OCI-LY1 (cell line): ENCODE measurements around the gene FGGY.

Source experiments
- H2AFZ ChIP-seq: fragments of 200-600 bp; sonication (generic), shearing (Covaris generic); 2 replicates; pipeline ENCODE4 v1.6.0; 2014; ENCODE audit warnings: antibody characterized with exemption, mild to moderate bottlenecking, low read length
- H3F3A ChIP-seq: fragments of 200-600 bp; sonication (generic), shearing (Covaris generic); 2 replicates; pipeline ENCODE4 v1.6.0; 2014; ENCODE audit warnings: mild to moderate bottlenecking, antibody characterized with exemption, low read length, moderate library complexity; ENCODE audit not compliant: insufficient read depth
- H3K27ac ChIP-seq: fragments of 200-600 bp; sonication (generic); 2 replicates; pipeline ENCODE4 v1.5.1; 2014; ENCODE audit warnings: low read length, mixed run types, mild to moderate bottlenecking, low read depth; ENCODE audit not compliant: poor library complexity, severe bottlenecking
- H3K27me3 ChIP-seq: fragments of 200-600 bp; sonication (generic); 2 replicates; pipeline ENCODE4 v1.6.0; 2014; ENCODE audit warnings: antibody characterized with exemption, mild to moderate bottlenecking, low read length, moderate library complexity; ENCODE audit not compliant: insufficient read depth
- H3K36me3 ChIP-seq: fragments of 200-600 bp; sonication (generic); 2 replicates; pipeline ENCODE4 v1.6.1; 2014; ENCODE audit warnings: mild to moderate bottlenecking, antibody characterized with exemption, low read length, moderate library complexity, mixed read lengths; ENCODE audit not compliant: insufficient read depth
- H3K4me1 ChIP-seq: fragments of 200-600 bp; sonication (generic); 2 replicates; pipeline ENCODE4 v1.5.1; 2014; ENCODE audit warnings: mild to moderate bottlenecking, low read length, moderate library complexity; ENCODE audit not compliant: insufficient read depth, severe bottlenecking
- H3K4me2 ChIP-seq: fragments of 200-600 bp; sonication (generic), shearing (Covaris generic); 2 replicates; pipeline ENCODE4 v1.6.1; 2014; ENCODE audit warnings: low read length
- H3K4me3 ChIP-seq: fragments of 200-600 bp; sonication (generic); 2 replicates; pipeline ENCODE4 v1.5.1; 2014; ENCODE audit warnings: low read length, low read depth, mild to moderate bottlenecking, mixed read lengths; ENCODE audit not compliant: poor library complexity, severe bottlenecking
- H3K79me2 ChIP-seq: fragments of 200-600 bp; shearing (Covaris generic); 2 replicates; pipeline ENCODE4 v1.6.1; 2016; ENCODE audit warnings: mixed run types, low read length, mixed read lengths; ENCODE audit not compliant: insufficient read depth
- H3K9ac ChIP-seq: fragments of 200-600 bp; sonication (generic), shearing (Covaris generic); 2 replicates; pipeline ENCODE4 v1.6.1; 2014; ENCODE audit warnings: mild to moderate bottlenecking, low read length, mixed read lengths
- H3K9me2 ChIP-seq: fragments of 200-600 bp; sonication (generic), shearing (Covaris generic); 2 replicates; pipeline ENCODE4 v1.6.1; 2014; ENCODE audit warnings: low read depth, mild to moderate bottlenecking, low read length, mixed read lengths
- H3K9me3 ChIP-seq: fragments of 200-600 bp; shearing (Covaris generic); 2 replicates; pipeline ENCODE4 v1.6.1; 2014; ENCODE audit warnings: low read length, mixed read lengths
- H4K20me1 ChIP-seq: fragments of 200-600 bp; sonication (generic), shearing (Covaris generic); 2 replicates; pipeline ENCODE4 v1.6.0; 2016; ENCODE audit warnings: mild to moderate bottlenecking, low read length; ENCODE audit not compliant: insufficient read depth
- CTCF ChIP-seq: fragments of 200-600 bp; sonication (generic), shearing (Covaris generic); IDR thresholded peaks from 2 replicates; pipeline ENCODE4 v1.5.1; 2017; ENCODE audit warnings: mild to moderate bottlenecking, antibody characterized with exemption, low read length, moderate library complexity, mixed read lengths
- EZH2 ChIP-seq: fragments of 200-600 bp; sonication (generic), shearing (Covaris generic); IDR thresholded peaks from 2 replicates; pipeline ENCODE4 v1.8.0; 2017; ENCODE audit warnings: borderline replicate concordance, mixed run types, mild to moderate bottlenecking, antibody characterized with exemption, low read length, moderate library complexity, mixed read lengths

The FGGY gene

GRCh38 chr1:59427155-59427554 lies 130.3 kb downstream of the FGGY start:
- H3K9ac ChIP-seq = no peak overlapping the region
- H3F3A ChIP-seq = no peaks in the 10 kb centered on the region
- H3K4me2 ChIP-seq = no peak overlapping the region
- H3K4me3 ChIP-seq = no peak overlapping the region
- H3K4me1 ChIP-seq = no peaks in the 10 kb centered on the region
- TF ChIP-seq CTCF (no peak), EZH2 (no peak)
- no peaks in the 10 kb centered on the region for H3K9me3 ChIP-seq
- H3K36me3 ChIP-seq = no peaks in the 10 kb centered on the region
- H3K27me3 ChIP-seq = no peaks in the 10 kb centered on the region
- no peak overlapping the region for H3K27ac ChIP-seq
- H2AFZ ChIP-seq = no peak overlapping the region
- no peaks in the 10 kb centered on the region for H3K79me2 ChIP-seq
- H4K20me1 ChIP-seq = no peaks in the 10 kb centered on the region
- H3K9me2 ChIP-seq = no peaks in the 10 kb centered on the region

- Histone ChIP-seq H3K4me3 (no peak overlapping the region), H3K27ac (no peak overlapping the region), H3K4me2 (no peak overlapping the region)
Observed at GRCh38 chr1:59427784-59428183, 130.9 kb downstream of the FGGY start.

GRCh38 chr1:59428828-59429227 lies 131.9 kb downstream of the FGGY start:
- TF ChIP-seq EZH2 (no peak), CTCF (no peak)
- no peaks in the 10 kb centered on the region for H3K36me3 ChIP-seq
- no peaks in the 10 kb centered on the region for H3K27me3 ChIP-seq
- no peak overlapping the region for H3K4me2 ChIP-seq
- no peaks in the 10 kb centered on the region for H3F3A ChIP-seq
- no peaks in the 10 kb centered on the region for H3K9me2 ChIP-seq
- H3K9ac ChIP-seq = no peak overlapping the region
- H3K4me1 ChIP-seq = no peaks in the 10 kb centered on the region
- no peak overlapping the region for H3K27ac ChIP-seq
- H3K9me3 ChIP-seq = no peaks in the 10 kb centered on the region
- no peak overlapping the region for H3K4me3 ChIP-seq
- H3K79me2 ChIP-seq = no peaks in the 10 kb centered on the region
- H2AFZ ChIP-seq = no peak overlapping the region
- no peaks in the 10 kb centered on the region for H4K20me1 ChIP-seq

More at GRCh38 chr1:59427784-59428183, 130.9 kb downstream of the FGGY start:
- Histone ChIP-seq H3K9me2 (no peaks in the 10 kb centered on the region), H3K9me3 (no peaks in the 10 kb centered on the region), H3K79me2 (no peaks in the 10 kb centered on the region), H3K4me1 (no peaks in the 10 kb centered on the region), H3K9ac (no peak overlapping the region), H3K27me3 (no peaks in the 10 kb centered on the region), H3F3A (no peaks in the 10 kb centered on the region), H3K36me3 (no peaks in the 10 kb centered on the region), H4K20me1 (no peaks in the 10 kb centered on the region), H2AFZ (no peak overlapping the region)
- TF ChIP-seq EZH2 (no peak), CTCF (no peak)
